GM18517 (cell line): ENCODE data around the gene PBRM1.
"Not testable (repeated sequence)": the region's sequence is repeated elsewhere in the genome, so short reads cannot be mapped to it uniquely, and the experiment has no call there.

Experiments
- ATAC-seq: cut with Tn5 transposase; IDR thresholded peaks from one replicate; pipeline ENCODE4 v1.9.1; 2021; ENCODE audit warnings: mild to moderate bottlenecking, moderate library complexity; ENCODE audit not compliant: unreplicated experiment

Gene PBRM1

DNA sequence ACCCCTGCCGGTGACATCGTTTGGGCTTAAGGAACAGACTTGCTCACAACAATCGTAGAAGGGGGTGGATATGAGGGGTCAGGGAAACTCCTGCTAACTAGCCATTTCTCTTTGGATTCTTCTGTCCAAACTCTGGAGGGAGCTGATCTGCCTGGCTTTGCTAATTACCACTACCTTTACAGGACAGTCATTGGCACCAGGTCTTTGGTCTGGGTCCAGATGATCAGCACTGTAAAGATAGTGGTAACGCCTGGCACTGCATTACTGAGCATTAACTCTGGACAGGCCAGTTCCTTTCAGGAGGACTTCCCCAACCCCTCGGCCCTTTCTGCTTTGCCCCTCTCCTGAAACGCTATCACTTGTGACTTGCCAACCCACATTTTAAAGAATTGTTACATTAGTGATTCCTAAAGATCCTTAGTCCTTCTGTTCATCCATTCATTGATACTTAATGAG, 148.5 kb downstream of the PBRM1 start:
- no peak for ATAC-seq

- ATAC-seq: peak; percentile 75
These were observed 149.1 kb downstream of the PBRM1 start, which contains the start of gene UQCC5 for GRCh38 chr3:52536369-52537164. UQCC5 (plus strand) TSS chr3:52536605; CDS start chr3:52536756, 151 bp downstream.

- ATAC-seq: no peak
These were observed 149.7 kb downstream of the PBRM1 start for GRCh38 chr3:52536112-52536368.

DNA sequence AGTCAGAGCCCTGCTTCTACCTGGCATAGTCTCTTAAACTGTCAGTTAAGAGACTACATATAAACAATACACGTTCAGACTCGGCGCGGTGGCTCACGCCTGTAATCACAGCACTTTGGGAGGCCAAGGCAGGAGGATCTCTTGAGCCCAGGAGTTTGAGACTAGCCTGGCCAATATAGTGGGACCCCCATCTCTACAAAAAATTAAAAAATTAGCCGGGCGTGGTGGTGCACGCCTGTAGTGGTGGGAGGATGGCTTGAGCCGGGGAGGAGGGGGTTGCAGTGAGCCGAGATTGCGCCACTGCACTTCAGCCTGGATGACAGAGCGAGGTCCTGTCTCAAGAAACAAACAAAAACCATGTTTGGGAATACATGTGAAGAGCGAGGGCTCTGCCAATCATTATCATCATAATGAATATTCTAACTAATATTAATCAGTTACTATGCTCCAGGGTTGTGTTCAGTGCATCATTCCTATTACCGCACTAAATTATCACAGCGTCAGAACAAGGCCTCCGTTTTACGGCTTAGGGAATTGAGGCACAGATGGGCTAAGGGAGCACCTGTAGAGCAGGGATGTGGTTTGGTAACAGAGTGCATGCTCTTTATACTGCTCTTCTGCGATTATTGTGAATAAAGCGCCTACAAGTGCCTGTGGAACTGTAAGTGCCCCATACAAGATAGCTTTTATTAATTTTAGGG, 150.2 kb downstream of the PBRM1 start:
- ATAC-seq: no peak

DNA sequence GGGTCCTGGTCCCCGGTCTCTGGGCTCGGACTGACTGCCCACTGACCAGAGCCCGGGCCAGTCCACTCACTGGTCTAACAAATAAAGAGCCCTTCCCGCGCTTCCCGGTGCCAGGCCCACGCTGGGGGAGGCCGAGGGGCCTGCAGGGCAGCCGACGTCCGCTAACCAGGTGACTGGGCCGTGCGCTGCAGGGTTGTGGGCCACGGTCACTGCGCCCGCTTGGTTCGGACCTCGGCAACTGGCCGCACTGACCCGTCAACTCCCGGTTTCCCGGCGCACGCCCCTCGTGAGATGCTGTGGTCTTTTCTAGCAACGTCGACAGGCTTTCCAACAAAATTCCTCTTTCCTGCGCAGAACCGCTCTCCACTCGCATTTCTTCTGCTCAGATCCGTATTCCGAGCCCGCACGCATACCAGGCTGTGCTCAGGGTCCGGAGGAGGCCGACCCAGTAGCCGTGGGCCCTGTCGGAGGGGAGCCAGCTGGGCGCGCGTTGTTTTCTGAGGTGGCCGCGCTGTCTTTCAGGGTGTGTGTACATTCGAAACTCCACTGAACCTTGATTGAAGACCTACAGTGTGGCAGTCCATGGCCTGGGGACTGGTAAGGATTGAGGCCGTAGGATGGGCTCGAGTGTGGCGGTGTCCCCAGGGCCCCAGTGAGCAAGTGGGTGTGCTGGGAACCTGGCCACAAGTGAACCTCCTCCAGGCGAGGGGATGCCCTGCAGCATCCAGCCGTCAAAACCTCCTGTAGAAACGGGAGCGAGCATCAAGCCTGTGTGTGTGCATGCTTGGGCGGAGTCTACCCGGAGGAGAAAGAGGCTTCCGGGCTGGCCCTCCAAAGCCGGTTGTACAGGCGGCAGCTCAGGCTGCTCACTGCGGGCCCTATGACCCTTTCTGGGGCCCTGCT, 151.2 kb downstream of the PBRM1 start:
- no peak for ATAC-seq

DNA sequence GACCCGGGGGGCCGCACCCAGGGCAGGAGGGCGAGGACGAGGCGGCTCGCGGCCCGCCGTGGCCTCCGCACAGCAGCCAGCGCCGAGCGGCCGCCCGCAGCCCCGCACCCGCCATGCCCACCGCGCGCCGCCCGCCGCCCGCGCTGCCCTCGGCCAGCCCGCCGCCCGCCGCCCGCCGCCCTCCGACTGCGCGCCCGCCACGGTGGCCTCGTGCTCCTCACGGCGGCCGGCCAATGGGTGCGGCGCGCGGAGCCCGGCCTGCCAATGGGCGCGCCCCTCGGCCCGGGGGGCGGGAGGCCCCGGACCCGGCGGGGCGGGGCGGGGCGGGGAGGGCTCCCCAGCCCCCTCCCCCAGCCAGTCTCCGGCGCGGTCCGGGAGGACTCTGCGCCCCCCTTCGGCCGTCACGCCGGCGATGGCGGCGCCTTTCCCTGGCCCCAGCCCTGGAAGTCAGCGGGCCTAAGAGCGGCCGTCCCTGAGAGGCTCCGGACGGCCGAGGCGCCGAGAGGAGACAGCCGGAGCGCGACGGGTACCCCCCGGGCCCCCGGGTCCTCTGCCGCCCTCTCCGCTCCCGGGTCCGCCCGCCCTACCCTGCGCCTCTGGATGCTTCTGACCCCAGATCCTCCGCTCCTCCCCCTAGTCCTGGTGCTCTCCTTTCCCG, 152.0 kb downstream of the PBRM1 start, which contains the start of gene NT5DC2:
NT5DC2 (minus strand) TSS at position 235 of the 658 bp plus-strand sequence; CDS start at position 115, 120 bp downstream.
- ATAC-seq: no peak

DNA sequence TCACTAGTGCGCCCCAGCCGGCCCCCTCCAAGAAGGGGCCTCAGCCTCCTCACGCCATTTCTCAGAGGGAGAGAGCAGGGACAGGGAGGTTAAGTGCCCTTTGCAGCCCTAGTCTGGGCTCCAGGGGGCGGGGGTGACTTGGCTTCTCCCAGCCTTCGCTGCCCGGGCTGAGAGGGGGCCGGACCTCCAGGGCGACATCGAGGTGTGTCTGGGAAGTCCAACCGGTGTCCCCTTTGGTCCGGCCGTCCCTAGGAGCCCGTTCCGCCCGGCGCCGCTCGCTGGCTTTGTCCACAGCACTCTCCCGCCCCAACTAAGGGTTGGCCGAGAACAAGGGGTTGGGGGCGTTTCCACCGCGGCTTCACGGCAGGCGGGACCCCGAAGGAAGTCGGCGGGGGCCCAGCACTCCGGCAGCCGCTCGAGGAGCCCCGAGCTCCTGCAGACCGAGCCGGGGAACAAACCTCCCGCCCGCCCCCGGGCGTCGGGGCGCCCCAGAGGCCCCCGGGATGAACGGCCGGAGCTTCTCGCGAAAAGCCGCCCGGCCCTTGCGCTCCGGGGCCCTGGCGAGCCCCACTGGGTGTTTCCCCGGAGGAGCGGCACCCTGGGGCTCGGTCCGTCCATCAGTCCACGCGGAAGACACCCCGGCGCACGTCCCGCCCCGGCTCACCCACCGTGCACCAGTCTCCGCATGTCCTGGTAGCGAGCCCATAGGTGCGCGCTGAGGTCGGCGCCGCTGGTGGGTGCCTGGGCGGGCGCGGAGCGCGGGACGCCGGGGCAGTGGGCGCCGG, 152.7 kb downstream of the PBRM1 start:
- ATAC-seq: no peak

DNA sequence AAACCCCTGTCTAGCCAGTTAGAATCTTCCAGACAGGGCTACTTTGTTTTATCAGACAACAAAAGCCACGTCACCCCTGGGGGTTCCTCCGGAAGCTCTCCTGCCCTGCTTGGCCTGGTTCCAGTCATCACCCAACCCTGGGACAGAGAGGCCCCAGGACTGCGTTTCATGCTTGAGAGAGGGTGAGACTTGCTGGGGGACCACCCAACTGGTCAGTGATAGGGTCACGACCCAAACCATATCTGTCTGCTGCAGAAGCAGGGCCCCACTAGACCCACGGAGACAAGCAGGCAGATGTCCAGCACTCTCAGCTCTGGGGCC, 153.2 kb downstream of the PBRM1 start:
- no peak for ATAC-seq

GRCh38 chr3:52531860-52532516, 153.7 kb downstream of the PBRM1 start:
- no peak for ATAC-seq

GRCh38 chr3:52530918-52531826, 154.5 kb downstream of the PBRM1 start:
- ATAC-seq: no peak

DNA sequence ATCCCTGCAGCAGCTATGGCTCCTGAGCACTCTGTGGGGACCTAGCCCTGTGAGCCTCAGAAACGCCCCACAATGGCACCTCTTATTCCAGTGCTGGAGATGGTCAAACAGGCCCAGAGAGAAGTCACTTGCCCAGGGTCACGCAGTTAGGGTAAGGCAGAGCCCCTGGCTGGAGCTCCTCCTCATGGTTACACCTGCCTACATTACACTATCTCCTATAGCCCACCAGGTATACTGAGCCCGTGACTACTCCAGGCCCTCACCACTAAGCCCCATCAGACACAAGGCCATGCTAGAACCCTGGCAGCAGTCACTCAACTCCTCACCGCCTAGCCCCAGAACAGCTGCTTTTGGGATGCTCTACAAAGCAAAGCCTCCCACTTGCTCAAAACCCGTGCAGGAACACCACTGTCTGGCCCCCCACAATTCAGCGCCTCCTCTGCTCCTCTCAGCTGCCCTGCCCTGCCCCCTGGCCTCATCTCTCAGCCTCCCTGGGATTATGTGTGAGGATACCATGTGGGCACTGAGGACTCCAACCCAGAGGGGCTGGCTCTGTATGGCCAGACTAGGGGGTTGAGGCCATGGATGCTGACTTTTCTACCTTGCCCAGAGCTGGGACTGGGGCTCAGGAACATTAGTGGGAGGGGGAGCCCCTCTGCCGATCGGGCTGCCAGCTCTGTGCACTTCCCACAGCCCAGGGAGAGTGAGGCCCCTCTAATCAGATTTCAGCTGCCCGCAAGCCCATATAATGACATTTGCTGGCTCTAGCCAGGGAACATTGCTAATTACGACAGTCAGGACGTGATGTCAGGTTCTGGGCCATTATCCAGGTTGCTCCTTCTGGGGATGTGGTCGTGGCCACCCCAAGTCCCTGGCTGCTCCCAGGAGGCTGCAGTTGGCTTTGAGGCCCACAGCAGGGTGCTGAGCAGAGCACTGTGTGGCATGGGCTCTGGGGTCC, 156.1 kb downstream of the PBRM1 start:
- ATAC-seq: no peak

GRCh38 chr3:52528586-52529375, 156.9 kb downstream of the PBRM1 start:
- ATAC-seq: no peak

GRCh38 chr3:52527732-52528585, 157.8 kb downstream of the PBRM1 start:
- ATAC-seq: no peak

DNA sequence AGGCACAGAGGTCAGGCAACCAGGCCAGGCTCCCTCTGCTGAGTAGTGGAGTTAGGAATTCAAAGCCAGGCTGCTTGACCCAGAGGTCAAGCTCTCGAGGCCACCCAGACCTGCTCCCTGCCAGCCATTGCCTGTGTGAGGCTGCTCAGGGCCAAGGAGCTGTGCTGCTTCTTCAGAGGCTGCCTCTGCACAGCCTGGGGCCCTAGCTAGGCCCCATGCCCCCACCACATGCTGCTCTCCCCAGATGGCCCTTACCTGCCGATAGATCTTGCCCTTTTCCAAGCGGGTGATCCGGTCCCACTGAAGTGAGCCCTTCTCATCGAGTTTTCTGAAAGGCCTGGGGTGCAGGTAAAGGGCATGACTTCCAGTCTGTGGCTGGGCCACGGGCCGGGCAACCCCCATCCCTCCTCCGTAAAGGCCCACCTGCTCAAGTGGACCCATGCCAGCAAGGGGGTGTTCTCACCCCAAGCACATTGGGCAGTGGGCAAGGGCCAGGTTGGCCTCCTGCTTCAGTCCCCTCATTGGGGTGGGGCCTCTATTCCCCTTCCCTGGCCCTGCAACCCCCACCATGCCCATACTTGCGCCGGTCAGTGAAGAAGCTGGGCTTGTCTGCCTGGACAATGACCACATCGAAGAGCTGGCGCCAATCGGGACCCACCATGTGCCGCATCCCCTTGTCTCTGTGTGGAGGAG, 158.5 kb downstream of the PBRM1 start:
- no peak for ATAC-seq

GRCh38 chr3:52526671-52527038, 159.1 kb downstream of the PBRM1 start:
- ATAC-seq: not testable (repeated sequence)
